ENCODE data around the gene ROR2.

The ROR2 gene

DNA sequence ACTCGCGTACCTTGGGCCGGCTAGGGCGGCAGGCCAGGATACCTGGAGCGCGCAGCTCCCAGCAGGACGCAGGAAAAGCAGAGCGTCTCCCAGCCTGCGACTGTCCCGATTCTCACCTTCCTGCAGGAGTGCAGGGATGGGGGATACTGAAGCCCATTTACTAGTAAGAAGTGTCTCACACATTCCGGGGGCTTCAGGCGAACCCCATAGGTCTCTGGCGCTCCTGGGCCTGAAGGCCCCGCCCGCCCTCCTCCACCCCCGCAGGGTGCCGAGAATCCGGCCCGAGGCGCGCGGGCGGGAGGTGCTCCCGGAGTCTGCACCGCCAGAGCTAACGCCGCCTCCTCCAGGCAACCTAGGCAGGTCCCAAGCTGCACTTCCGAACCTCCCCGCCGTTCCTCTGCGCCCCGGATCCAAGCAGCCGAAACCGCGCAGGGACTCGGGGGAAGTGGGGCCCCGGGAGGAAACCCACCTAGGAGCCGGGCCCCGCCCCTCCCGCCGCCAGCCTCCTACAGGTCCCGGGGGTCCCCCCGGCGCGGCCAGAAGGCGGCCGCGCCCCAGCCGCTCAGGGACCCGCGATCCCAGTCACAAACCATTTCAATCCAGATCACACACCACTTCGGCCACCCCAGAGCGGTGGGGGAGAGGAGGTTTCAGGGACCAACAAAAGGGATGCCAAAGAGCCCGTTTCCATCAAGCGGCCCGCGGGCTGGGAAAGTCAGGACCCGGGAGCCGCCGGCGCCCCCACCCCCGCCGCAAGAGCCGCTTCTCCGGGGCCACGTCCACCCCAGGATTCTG is 1.2 kb downstream of the ROR2 start:
- DNase-seq: no peak

DNA sequence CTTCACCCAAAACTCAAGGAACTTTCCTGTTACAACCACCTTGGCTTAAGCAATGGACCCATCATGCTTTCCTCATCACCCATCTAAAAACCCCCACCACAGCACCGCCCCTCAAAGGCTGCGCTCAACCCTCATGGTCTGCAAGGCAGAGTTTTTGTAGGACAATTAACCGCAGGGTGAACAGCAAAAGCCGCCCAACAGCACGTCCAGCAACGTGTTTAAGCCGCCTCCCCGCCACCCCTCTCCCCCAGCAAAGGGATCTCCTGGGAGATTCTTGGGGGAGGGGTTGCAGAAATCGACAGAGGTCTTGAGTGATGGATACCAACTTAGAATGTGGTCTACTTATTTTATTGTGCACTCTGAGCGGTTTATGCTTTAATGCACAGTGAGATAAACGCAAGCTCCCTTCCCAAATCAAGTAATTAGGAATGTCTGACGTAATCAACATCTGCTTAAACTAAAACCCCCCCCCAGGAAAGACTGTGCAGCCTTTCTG is 1.9 kb downstream of the ROR2 start:
- no peak for DNase-seq

DNA sequence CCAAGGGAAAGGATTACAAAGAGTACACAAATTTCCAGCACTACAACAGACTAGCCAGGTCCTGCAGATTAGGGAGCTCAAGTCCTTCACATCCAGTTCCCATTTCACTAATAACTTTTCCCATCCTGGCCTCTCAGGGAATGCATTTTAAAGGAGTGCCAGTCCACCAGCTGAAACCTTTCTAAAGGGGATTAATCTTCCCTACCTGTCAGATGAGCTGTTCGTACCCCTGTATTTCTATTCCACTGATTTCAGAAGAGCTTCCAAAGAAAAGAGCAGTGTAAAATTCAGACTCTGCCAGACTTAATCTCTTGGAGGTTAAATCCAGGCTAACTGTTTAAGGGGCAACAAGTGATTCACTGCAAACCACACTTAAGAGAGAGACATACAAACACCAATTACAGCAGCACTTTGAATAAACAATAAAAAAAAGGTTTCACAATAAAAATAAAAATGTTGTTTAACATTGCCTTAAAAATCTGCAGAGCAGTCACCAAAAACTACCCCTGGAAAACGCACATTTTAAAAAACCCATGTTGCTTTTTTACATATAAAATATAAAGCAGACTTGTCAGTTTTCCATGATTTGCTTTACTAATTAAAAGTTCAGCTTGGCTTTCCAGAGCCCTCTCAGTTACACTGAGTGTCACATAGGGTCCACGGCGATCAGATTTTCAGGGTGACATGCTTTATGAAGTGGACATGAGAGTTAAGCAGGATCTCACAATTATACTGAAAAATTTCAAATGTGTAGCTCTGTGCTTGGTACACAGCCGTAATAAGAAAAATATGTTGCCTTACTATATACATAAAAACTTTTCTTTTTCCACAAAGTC is 3.2 kb downstream of the ROR2 start:
- DNase-seq: no peak

DNA sequence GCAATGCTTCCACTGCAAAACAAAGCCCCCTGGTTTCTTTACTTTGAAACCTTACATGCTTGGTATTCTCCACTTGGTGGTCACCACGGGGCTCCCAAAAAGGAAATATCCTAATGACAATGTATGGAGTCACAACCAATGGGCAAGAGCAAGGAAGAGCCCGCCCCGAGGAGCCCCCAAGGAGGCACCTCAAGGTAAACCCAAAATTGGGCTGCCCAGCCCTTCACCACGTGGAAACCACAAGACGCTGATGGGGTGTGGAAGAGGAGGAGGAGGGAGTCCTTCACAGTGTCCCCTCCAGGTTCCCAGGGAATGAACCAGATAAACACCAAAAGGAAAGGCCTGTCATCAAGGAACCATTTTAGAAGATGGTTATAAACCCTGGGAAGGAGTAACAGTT is 3.8 kb downstream of the ROR2 start:
- DNase-seq: no peak

DNA sequence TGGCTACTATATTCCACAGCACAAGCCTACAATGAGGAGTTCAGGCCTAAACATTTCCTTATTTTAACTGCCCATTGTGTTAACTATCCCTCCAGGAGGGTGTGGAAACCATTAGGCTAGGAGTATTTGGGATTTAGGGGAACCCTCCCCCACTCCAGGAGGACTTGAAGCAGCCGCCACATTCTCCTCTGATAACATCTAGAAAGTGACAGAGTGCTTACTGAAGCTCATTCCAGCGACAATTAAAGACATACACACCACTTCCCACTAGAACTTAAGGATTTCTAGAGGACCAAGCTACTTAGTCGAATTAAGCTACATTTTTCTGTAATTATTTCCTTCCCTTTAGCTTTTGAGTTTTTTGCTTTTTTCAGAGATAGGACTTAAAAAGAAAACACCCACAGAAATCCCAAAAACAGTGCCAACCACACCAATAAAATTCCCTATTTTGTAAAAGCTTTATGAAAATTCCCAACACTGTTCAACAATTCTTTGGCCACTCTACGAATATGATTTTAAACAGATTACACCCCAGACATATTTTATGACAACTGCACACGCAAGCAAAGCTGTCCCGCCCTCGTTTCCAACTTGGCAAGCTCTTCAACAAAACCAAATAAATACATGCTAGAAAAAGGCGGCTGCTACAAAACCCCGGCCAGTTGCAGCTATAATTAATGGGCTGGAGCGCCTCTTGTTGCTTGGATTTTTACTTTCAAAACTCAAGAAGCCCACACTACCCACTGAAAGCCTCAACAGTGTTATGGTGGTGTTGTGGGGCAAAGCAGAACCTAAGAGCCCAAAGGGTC is 4.5 kb downstream of the ROR2 start:
- DNase-seq: no peak

DNA sequence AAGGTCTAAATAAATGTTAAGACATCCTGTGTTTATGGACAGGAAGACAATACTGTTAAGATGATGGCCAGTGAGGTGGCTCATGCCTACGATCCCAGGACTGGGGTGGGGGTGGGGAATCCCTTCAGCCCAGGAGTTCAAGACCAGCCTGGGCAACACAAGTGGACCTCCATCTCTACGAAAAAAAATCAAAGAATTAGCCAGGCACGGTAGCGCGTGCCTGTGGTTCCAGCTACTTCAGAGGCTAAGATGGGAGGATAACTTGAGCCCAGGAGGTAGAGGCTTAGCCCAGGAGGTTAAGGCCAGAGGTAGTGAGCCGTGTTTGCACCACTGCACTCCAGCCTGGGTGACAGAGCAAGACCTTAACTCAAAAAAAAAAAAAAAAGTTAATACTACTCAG is 5.3 kb downstream of the ROR2 start:
- DNase-seq: no peak

DNA sequence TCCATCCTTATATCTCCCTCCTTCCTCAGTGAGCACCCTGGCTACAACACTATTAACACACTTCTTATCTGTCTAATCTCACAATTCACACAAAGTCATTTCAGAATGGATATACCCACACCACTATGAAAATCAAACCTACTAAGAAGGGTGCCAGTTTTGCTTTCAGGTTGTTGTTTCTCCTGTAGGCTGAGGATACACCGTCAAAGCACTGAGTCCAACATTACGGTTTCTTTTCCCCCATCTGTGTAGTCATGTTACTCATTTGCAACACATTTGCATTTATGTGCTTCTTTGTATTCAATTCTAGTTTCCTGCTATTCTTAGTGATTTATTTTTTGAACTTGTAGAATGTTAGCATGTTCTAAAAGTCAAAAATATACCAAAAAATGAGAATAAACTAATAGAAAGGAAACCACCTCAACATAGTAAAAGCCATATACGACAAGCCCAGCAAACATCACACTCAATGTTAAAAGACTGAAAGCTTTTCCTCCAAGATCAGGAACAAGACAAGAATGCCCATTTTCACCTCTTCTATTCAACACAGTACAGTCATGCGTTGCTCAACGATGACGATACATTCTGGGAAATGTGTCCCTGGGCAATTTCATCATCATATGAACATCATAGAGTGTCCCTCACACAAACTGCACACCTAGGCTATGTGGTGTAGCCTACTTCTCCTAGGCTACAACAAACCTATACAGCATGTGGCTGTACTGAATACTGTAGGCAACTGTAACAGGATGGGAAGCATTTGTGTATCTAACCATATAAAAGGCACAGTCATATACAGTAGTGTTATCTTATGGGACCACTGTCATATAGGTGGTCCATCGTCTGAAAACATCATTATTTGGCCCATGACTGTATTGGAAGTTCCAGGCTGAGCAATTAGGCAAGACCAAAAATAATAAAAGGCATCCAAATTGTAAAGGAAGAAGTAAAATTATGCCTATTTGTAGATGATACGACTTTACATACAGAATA is 6.3 kb downstream of the ROR2 start:
- DNase-seq: no peak

DNA sequence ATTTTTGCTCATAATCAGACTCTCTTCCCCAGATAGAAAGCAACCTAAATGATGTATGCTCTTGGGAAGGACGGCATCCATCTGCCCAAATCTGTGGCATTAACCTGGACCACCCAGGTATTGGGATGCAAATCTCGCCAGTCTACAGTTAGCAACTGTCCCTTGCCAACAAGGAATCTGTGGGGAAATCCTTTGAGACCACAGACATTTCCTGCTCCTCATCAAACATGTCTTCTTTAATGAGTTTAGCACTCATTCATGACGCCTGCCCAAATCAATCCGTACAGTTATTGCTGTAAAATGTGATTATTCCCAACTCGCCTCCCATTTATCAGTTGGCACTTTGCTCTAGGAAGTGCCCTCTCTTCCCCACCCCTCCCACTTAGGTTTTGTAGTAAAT is 7.8 kb downstream of the ROR2 start:
- DNase-seq: no peak

DNA sequence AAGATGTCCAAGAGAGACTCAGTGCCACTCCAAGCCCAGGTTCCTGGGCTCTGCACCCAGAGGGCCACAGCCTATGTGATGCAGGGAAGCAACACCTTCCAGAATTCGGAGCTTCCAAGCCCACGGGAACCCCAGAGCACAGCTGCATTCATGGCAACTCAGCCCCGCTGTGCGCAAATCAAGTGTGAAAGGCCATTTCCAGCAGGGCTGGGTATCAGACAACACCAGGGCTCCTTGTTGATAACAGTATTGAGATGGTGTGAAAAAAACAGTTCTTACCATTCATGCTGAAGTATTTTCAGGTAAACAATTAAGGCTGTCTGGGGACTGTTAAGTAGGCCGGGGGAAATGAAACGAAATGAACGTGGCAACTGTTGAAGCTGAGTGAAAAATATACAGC is 10.1 kb downstream of the ROR2 start:
- DNase-seq: no peak

DNA sequence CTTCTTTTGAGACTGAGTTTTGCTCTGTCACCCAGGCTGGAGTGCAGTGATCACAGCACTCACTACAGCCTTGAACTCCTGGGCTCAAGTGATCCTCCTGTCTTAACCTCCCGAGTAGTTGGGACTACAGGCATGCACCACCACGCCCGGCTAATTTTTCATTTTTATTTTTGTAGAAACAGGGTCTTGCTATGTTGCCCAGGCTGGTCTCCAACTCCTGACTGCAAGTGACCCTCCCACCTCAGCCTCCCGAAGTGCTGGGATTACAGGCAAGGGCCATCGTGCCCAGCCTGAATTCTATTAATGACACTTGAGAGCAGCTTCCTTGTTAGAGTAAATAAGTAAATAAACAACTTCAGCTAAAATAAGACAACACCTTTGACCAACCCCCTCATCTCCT is 12.3 kb downstream of the ROR2 start:
- DNase-seq: no peak

DNA sequence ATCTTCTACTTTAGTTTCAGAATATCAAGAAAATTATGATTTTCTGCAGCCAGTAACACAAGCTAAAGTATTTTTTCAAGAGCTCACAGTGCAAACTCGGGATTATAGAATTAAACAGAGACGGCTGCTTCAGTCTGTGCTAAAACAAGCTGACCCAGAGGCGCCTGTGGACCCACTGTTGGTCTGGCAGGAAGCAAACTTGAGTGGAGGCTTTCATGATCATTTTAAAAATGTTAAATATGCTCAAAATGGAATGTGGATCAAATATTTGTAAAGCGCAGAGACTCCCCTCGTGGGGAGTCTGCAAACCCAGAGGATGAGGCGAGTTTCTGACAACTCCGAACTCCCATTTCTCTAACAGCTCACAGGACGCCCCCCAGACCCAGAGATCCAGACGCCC is 13.0 kb downstream of the ROR2 start:
- DNase-seq: no peak

DNA sequence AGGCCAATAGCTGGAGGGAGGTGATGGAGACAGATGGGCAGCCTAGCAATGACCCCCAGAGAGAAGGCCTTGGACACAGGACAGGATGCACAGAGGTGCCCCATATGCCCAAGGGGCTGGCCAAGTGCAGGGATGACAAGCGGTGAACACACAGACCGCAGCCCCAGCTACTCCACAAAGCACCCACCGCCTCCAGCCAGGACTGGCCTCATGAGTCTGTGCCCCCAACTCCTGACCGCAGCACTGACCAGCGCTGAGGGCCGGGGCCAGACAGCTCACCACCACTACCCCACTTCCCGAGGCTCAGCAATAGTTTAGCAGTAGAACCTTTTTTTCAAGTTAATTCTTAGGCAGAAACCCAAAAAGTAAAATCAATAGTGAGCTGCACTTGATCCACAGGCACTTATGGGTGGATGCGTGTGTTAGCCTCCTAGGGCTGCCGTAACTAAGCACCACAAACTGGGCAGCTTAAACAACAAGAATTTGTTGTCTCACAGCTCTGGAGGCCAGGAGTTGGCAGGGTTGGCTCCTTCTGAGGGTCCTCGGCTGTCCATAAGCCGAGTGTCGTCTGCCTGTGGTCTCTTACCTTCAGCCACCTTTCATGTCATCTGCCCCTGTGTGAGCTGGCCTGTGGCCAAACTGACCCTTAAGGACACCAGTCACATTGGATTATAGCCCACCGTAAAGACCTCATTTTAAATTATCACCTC is 14.1 kb downstream of the ROR2 start:
- no peak for DNase-seq

DNA sequence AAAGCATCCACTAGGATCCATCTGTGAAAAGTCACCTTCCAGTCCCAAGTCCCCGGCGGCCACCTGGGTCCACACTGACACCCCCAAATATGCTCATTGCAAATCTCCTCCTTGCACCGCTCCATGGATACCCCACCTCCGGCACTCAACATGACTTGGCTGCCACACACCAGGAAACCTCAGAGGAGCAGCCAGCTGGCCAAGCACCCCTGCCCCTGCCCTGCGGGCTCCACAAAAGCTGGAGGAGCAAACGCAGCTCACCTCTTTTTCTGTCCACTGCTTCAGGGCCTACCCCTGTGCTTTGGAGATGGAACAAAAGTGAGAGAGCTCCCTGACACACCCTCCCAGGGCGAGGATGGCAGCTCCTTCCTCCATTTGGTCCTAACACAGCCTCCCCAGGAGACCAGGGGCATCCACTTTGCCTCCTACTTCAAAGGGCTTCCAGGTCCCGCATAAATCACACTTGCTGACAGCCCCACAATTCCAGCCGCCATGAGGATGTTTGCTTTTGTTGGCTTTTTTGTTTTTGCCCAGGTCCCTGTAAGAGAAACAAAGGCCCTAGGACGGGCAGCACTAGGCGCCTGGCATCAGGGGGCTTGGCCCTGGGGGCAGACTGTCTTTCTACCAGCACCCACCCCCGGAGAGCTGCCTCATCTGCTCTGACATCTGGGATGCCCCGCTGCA is 14.8 kb downstream of the ROR2 start:
- DNase-seq: no peak

DNA sequence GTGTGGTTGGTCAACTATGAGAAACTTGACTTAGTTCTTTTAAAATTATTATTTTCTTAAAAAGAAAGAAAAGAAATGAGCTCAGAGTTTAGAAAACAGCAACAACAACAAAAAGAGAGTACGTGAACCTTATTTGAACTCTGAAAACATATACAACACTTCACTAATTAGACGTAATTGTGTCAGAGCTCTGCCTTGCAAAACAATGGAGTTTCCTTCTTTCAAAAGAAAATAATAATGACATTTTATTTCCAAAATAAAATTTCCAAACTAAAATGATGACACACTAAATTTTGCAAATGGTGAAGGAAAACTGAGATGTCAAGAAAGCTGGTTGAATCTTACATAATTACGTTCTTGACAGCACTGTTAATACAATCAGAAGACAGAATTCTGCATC is 15.4 kb downstream of the ROR2 start:
- DNase-seq: no peak

DNA sequence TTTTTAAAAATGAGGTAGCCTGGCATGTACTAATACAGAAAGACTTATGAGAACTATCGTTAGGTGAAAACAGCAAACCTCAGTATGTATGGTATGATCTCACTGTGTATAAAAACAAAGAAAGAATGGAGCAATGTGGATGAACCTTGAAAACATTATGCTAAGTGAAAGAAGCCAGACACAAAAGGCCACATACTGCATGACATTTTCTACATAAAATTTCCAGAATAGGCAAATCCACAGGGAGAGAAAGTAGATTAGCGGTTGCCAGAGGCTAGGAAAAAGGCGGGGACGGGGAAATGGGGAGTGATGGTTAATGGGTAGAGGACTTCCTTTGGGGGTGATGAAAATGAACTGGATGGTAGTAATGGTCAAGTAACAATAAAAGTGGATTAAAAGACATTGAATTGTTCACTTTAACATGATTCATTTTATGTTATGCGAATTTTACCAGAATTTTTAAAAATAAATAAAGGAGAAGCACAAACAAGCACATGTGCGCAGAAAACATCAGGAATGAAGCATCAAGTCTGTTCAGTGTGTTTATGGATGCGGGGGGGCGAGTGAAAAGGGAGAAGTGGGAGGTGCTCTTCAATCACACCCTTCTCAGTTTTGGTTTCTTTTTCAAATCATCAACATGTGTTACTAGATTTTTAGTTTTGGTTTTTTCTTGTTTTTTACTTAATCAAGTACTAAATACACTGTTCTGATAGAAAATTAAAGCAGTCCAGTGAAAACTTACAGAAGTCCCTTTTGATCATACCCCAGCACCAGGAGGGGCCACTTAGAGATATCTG is 16.3 kb downstream of the ROR2 start:
- no peak for DNase-seq

DNA sequence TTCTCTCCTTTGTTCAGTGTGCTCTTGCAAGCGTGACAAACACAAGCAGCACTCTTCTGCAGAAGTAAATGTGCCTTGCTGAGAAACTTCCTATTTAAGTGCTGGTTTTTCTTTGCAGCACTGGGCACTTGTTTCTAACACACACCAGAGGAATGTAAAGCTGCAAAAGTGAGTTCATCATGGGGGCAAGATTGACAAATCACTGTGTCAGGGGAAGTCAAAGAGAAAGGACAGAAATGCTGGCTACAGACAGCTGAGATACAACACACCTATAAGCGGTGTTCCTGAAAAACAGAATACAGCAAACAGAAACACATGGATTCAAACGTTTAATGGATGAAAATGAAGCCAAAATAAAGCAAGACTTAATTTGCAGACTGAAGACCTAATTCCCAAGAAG is 19.6 kb downstream of the ROR2 start:
- no peak for DNase-seq

DNA sequence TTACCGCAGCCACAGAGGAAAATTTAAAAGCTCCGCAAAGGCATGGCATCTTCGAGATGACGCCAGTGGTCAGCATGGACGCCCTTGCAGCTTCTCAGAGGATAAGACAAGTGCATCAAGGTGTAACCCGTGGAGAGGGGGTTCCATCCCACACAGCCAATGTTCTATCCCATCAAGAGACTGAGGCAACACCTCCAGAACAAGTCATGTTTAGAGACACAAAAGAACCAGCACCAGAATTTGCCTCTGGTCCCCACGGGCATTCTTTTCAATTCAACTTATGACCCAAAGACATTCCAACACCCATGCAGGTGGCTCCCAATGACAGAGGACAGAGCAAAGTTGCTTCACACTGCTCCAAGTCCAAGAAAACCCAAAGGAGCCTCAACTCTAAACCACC is 20.7 kb downstream of the ROR2 start:
- DNase-seq: no peak

DNA sequence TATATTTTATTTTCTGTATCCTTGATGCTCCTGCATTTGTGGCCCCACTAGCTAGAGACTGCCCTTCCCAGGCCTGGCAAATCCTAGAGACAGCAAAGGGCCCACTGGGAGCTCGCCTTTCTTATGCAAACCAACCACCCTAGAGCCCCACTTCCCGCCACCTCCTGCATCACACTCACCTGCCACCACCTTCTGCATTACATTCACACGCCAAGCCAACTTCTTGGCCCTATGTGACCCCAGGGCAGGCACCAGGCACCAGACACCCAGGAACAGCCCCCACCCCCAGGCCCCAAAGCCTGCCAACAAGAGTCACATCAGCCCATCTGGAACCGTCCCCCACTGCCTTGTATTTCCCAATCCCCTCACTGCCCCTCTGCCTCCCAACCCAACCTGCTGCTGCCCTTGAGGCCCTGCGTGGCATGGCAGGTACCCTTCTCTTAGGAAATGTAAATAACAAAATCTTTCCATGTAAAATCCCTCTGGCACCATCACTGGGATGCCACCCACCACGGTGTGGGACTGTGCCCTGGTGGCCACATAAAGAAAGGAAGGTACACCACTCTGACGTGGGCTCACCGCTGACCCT is 22.0 kb downstream of the ROR2 start:
- no peak for DNase-seq

DNA sequence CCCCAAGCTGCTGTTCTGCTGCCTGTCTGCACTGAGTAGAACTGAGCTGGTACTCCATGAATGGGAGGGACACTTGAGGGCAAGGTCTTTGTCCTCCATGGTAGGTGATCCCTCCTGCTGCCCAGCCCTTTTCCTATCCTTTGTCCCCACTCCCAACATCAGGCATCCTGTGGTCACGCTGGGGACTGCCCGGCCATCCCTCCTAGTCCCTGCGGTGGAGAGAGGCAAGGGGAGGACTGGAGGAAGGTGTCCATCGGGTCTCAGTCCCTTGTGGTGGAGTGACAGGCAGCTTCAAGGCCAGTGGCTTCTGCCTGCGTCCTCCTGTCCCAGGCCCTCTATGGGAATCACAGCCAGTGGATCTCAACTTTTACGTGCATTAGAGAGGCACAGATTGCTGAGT is 25.9 kb downstream of the ROR2 start:
- DNase-seq: no peak

DNA sequence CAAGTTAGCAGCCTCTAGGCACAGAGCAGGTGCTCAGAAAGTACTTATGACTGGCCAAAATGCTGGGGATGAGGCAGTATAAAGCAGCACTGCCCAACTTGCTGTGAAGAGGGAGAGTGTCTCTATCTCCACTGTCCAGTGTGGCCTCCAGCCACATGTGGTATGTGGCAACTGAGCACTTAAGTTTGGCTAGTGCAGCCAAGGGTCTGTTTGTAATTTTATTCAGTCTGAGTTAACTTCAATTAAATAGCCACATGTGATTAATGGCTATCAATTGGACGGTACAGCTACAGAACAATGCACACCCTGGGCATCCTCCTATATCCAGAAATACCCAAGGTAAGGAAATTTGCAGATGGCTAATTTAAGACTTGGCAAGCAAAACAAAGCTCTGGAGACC is 26.9 kb downstream of the ROR2 start:
- DNase-seq: no peak
